H1 (cell line): ENCODE data around the gene TMEM272.

Source experiments
- CTCF ChIP-seq, 3 experiments: IDR thresholded peaks; 1 replicate in 2 of 3; 2 replicates in 1 of 3; pipeline versions ENCODE4 v1.5.1 to v1.6.1; 2011; ENCODE audit warnings: low read length in 3 of 3, mild to moderate bottlenecking in 3 of 3, inconsistent platforms in 2 of 3, low read depth in 1 of 3, moderate library complexity in 1 of 3; ENCODE audit not compliant: insufficient read depth in 1 of 3; ENCODE audit errors: control extremely low read depth in 1 of 3
- POLR2A ChIP-seq, 2 experiments: IDR thresholded peaks; 1 replicate in 1 of 2; 2 replicates in 1 of 2; pipeline ENCODE4 v1.6.1; 2011; ENCODE audit warnings: low read depth in 2 of 2, low read length in 2 of 2, mild to moderate bottlenecking in 2 of 2; ENCODE audit errors: control extremely low read depth in 1 of 2

GRCh38 chr13:51815848-51816247 lies 29.1 kb downstream of the TMEM272 start:
- no peak for TF ChIP-seq CTCF (IDR thresholded peaks at IDR 0.05; ENCODE audit: control extremely low read depth in 1 of 3, insufficient read depth in 1 of 3, low read depth in 1 of 3, low read length in 3 of 3)
- no peak for TF ChIP-seq POLR2A (IDR thresholded peaks at IDR 0.05; ENCODE audit: control extremely low read depth in 1 of 2, low read depth in 2 of 2, low read length in 2 of 2)
